ELR (cell line): ENCODE results near the gene CST2.
"Not testable (repeated sequence)": the region's sequence is repeated elsewhere in the genome, so short reads cannot be mapped to it uniquely, and the experiment has no call there.

Experiments used
- DNase-seq: peaks from one replicate; pipeline ENCODE4 v3.0.0-alpha.2; 2015; ENCODE audit warnings: low read depth

Gene CST2

GRCh38 chr20:23810349-23810748 lies 16.2 kb downstream of the CST2 start:
- not testable (repeated sequence) for DNase-seq

GRCh38 chr20:23800865-23801264 lies 25.7 kb downstream of the CST2 start:
- DNase-seq = no peak

GRCh38 chr20:23799216-23799847 lies 27.2 kb downstream of the CST2 start:
- peak; percentile 30 for DNase-seq

GRCh38 chr20:23795526-23795925 lies 31.0 kb downstream of the CST2 start:
- no peak for DNase-seq

- no peak for DNase-seq
Observed at GRCh38 chr20:23794841-23795240, 31.7 kb downstream of the CST2 start.

GRCh38 chr20:23794065-23794464 lies 32.5 kb downstream of the CST2 start:
- DNase-seq = no peak

GRCh38 chr20:23783447-23783846 lies 43.1 kb downstream of the CST2 start:
- DNase-seq = no peak

- DNase-seq = peak; percentile 38
Observed at GRCh38 chr20:23782366-23782983, 44.1 kb downstream of the CST2 start.

GRCh38 chr20:23778676-23779075 lies 47.9 kb downstream of the CST2 start:
- peak; percentile 10 for DNase-seq

GRCh38 chr20:23777380-23777779 lies 49.1 kb downstream of the CST2 start:
- DNase-seq = not testable (repeated sequence)

GRCh38 chr20:23776067-23776771 lies 50.3 kb downstream of the CST2 start:
- DNase-seq = no peak

GRCh38 chr20:23774081-23774480 lies 52.4 kb downstream of the CST2 start:
- peak; percentile 23 for DNase-seq
